Mesenchymal stem cell (in vitro differentiated cells and primary cell): Measurements from ENCODE around the gene IRAK1BP1.

Experiments used
- DNase-seq: peaks from one replicate; pipeline ENCODE4 v3.0.0-alpha.2; 2013
- H2AFZ ChIP-seq: one replicate; pipeline ENCODE4 v1.6.1; 2013; ENCODE audit warnings: low read depth, mild to moderate bottlenecking, control low read depth, inconsistent platforms, low read length, moderate library complexity
- H2AK5ac ChIP-seq: 2 replicates; pipeline ENCODE4 v1.6.1; 2013; ENCODE audit warnings: low read length, moderate library complexity, mild to moderate bottlenecking, inconsistent platforms; ENCODE audit not compliant: severe bottlenecking
- H2BK120ac ChIP-seq: one replicate; pipeline ENCODE4 v1.6.1; 2013; ENCODE audit warnings: low read depth, mild to moderate bottlenecking, inconsistent platforms, low read length, moderate library complexity
- H2BK12ac ChIP-seq, 2 experiments: one replicate each; pipeline ENCODE4 v1.6.1; 2013; ENCODE audit warnings: inconsistent platforms in 2 of 2, low read length in 2 of 2, mild to moderate bottlenecking in 2 of 2, moderate library complexity in 2 of 2, control low read depth in 1 of 2
- H2BK15ac ChIP-seq: one replicate; pipeline ENCODE4 v1.6.1; 2013; ENCODE audit warnings: mild to moderate bottlenecking, low read depth, inconsistent platforms; ENCODE audit not compliant: poor library complexity, severe bottlenecking
- H2BK5ac ChIP-seq: 2 replicates; pipeline ENCODE4 v1.6.1; 2013; ENCODE audit warnings: low read depth, mild to moderate bottlenecking, low read length, control low read depth, inconsistent platforms; ENCODE audit not compliant: poor library complexity, severe bottlenecking
- H3K14ac ChIP-seq, 2 experiments: one replicate each; pipeline ENCODE4 v1.6.1; 2013; ENCODE audit warnings: inconsistent platforms in 2 of 2, low read length in 2 of 2, control low read depth in 1 of 2, mild to moderate bottlenecking in 1 of 2, moderate library complexity in 1 of 2
- H3K18ac ChIP-seq, 2 experiments: one replicate each; pipeline ENCODE4 v1.6.1; 2013; ENCODE audit warnings: inconsistent platforms in 2 of 2, low read length in 2 of 2, control low read depth in 1 of 2, low read depth in 1 of 2, mild to moderate bottlenecking in 1 of 2
- H3K23ac ChIP-seq, 2 experiments: one replicate each; pipeline ENCODE4 v1.6.1; 2013; ENCODE audit warnings: inconsistent platforms in 2 of 2, low read length in 2 of 2, mild to moderate bottlenecking in 2 of 2, moderate library complexity in 2 of 2, control low read depth in 1 of 2
- H3K27ac ChIP-seq: 2 replicates; pipeline ENCODE4 v1.5.1; 2013; ENCODE audit warnings: mild to moderate bottlenecking, moderate library complexity, low read length, control low read depth, inconsistent platforms; ENCODE audit not compliant: poor library complexity, severe bottlenecking
- H3K27me3 ChIP-seq, 2 experiments: 2 replicates each; pipeline versions ENCODE4 v1.6.1 to v1.7.0; 2013; ENCODE audit warnings: low read length in 2 of 2, mild to moderate bottlenecking in 2 of 2, moderate library complexity in 2 of 2, control low read depth in 1 of 2, inconsistent platforms in 1 of 2; ENCODE audit not compliant: control insufficient read depth in 1 of 2, insufficient read depth in 1 of 2
- H3K36me3 ChIP-seq, 2 experiments: 2 replicates each; pipeline versions ENCODE4 v1.6.1 to v1.7.0; 2013; ENCODE audit warnings: low read length in 2 of 2, control low read depth in 1 of 2, inconsistent platforms in 1 of 2, low read depth in 1 of 2, mild to moderate bottlenecking in 1 of 2; ENCODE audit not compliant: insufficient read depth in 2 of 2, control insufficient read depth in 1 of 2
- H3K4ac ChIP-seq, 2 experiments: one replicate each; pipeline ENCODE4 v1.6.1; 2013; ENCODE audit warnings: inconsistent platforms in 2 of 2, low read length in 2 of 2, mild to moderate bottlenecking in 2 of 2, moderate library complexity in 2 of 2, control low read depth in 1 of 2, low read depth in 1 of 2
- H3K4me1 ChIP-seq: 2 replicates; pipeline ENCODE4 v1.6.1; 2013; ENCODE audit warnings: low read depth, low read length, control low read depth; ENCODE audit not compliant: control insufficient read depth, insufficient read depth
- H3K4me2 ChIP-seq: 2 replicates; pipeline ENCODE4 v1.6.1; 2013; ENCODE audit warnings: low read length, mild to moderate bottlenecking, inconsistent platforms; ENCODE audit not compliant: poor library complexity, severe bottlenecking
- H3K4me3 ChIP-seq, 2 experiments: 2 replicates each; pipeline versions ENCODE4 v1.5.1 to v1.7.0; 2013; ENCODE audit warnings: low read length in 2 of 2, mild to moderate bottlenecking in 2 of 2, control low read depth in 1 of 2, low read depth in 1 of 2; ENCODE audit not compliant: insufficient read depth in 1 of 2
- H3K79me1 ChIP-seq: replicated peaks from 2 replicates; pipeline ENCODE4 v1.6.1; 2013; ENCODE audit warnings: mild to moderate bottlenecking, control low read depth, low read length, inconsistent platforms; ENCODE audit not compliant: poor library complexity, severe bottlenecking
- H3K9ac ChIP-seq: 2 replicates; pipeline ENCODE4 v1.7.0; 2013; ENCODE audit warnings: mild to moderate bottlenecking, low read length, moderate library complexity
- H3K9me3 ChIP-seq: 2 replicates; pipeline ENCODE4 v1.7.0; 2013; ENCODE audit warnings: mild to moderate bottlenecking, low read length; ENCODE audit not compliant: control insufficient read depth
- H4K8ac ChIP-seq: one replicate; pipeline ENCODE4 v1.6.1; 2013; ENCODE audit warnings: inconsistent platforms, mild to moderate bottlenecking, low read length, moderate library complexity
- H4K91ac ChIP-seq: one replicate; pipeline ENCODE4 v1.6.1; 2013; ENCODE audit warnings: mild to moderate bottlenecking, low read length, inconsistent platforms
- WGBS: methylation state at CpG from one replicate; pipeline ENCODE4 v1.1.7; 2013; ENCODE audit warnings: mixed read lengths; 5-methylcytosine and 5-hydroxymethylcytosine counted together

Gene IRAK1BP1

DNA sequence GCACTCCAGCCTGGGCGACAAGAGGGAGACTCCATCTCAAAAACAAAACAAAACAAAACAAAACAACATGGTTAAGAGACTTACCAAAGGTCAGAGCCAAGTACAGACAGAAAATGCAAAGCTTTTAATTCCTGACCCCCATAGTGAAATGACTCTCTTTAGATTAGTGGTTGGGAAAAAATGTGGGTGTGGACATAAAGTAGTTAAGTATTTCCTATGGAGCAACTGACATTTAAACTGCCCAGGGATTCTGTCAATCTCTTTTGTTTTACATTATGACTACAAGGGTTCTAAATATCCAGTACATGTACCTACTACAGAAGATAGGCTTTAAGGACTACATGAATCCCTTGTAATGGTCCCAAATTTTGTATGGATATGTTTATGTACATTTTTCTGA is 75.1 kb downstream of the IRAK1BP1 start:
- peak; percentile 37 for DNase-seq
- Histone ChIP-seq H2BK5ac (no peak overlapping the region), H2BK15ac (no peak overlapping the region), H3K4ac (no peak overlapping the region), H2BK12ac (no peak overlapping the region), H3K79me1 (peaks cover 5% of the 10 kb centered on the region), H3K9ac (no peak overlapping the region), H3K9me3 (no peaks in the 10 kb centered on the region), H3K18ac (no peak overlapping the region), H3K14ac (no peak overlapping the region), H4K8ac (no peak overlapping the region), H3K23ac (no peak overlapping the region), H2AFZ (no peak overlapping the region), H2AK5ac (no peak overlapping the region), H3K36me3 (peaks cover 3 to 86% of the 10 kb centered on the region in 2 experiments), H3K4me1 (no peaks in the 10 kb centered on the region), H4K91ac (no peak overlapping the region), H3K27ac (no peak overlapping the region), H2BK120ac (no peak overlapping the region), H3K27me3 (no peaks in the 10 kb centered on the region), H3K4me2 (no peak overlapping the region), H3K4me3 (no peak overlapping the region)
- 89% methylated on average over 1 of the region's 1 CpG for WGBS

DNA sequence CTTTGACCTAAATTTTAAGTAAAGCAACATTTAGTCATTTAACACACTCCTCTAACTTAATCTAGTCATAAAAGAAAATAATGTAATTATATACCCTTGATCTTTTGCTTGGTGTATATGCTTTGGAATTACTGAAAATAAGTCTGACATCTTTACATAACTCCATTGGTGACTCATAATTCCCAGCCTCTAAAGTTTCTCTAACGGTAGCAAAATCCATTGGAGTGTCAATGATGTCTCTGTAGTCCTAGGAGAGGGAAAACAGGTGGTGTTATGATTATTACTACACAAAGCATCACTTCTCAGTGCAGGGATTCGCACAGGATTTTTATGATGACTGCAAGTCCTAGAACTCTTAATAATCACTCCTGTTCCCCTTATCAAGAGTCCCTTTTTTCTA is 80.2 kb downstream of the IRAK1BP1 start:
- no peak overlapping the region for H2BK120ac ChIP-seq
- no peak overlapping the region for H2BK5ac ChIP-seq
- H2AFZ ChIP-seq = no peak overlapping the region
- peaks cover 13% of the 10 kb centered on the region for H3K79me1 ChIP-seq
- H3K23ac ChIP-seq = no peak overlapping the region
- DNase-seq = peak; percentile 18
- H3K4me3 ChIP-seq = no peak overlapping the region
- H3K27ac ChIP-seq = peak overlapping the region; percentile 43
- H3K18ac ChIP-seq = no peak overlapping the region
- no peak overlapping the region for H2BK12ac ChIP-seq
- H3K27me3 ChIP-seq = no peaks in the 10 kb centered on the region
- peaks cover 2% of the 10 kb centered on the region for H3K4me1 ChIP-seq
- no peak overlapping the region for H3K4me2 ChIP-seq
- H4K91ac ChIP-seq = no peak overlapping the region
- no peak overlapping the region for H2BK15ac ChIP-seq
- peaks cover 15% of the 10 kb centered on the region for H3K9me3 ChIP-seq
- H3K14ac ChIP-seq = no peak overlapping the region
- no peak overlapping the region for H3K4ac ChIP-seq
- no peak overlapping the region for H2AK5ac ChIP-seq
- no peak overlapping the region for H4K8ac ChIP-seq
- 100% methylated on average over 1 of the region's 2 CpGs for WGBS
- no peak overlapping the region for H3K9ac ChIP-seq
- H3K36me3 ChIP-seq = peaks cover 19 to 94% of the 10 kb centered on the region in 2 experiments

DNA sequence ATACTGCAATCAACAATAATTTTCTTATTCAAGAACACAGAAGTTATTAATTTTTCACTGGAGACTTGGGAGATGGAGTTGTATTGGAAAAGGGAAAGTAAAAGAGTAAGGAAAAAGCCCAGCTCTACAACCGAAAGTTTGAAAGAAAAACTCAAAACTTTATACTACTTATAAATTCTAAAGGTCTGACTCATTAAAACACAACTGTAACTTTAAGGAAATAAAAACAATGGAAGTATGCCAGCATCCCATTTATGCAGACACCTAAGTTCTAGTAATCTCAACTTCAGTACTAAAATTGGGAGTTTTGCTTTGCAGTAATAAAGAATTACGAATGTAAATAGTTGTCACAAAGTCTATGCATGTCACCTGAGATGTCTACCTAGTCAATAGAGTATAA is 80.6 kb downstream of the IRAK1BP1 start:
- Histone ChIP-seq H3K4ac (no peak overlapping the region), H3K9me3 (peaks cover 19% of the 10 kb centered on the region), H2AK5ac (no peak overlapping the region), H3K14ac (no peak overlapping the region), H3K36me3 (peaks cover 19 to 96% of the 10 kb centered on the region in 2 experiments), H4K8ac (no peak overlapping the region), H3K9ac (no peak overlapping the region), H3K4me1 (peaks cover 2% of the 10 kb centered on the region), H2BK120ac (no peak overlapping the region), H3K27me3 (no peaks in the 10 kb centered on the region), H3K4me3 (no peak overlapping the region), H2AFZ (no peak overlapping the region), H2BK5ac (no peak overlapping the region), H4K91ac (no peak overlapping the region), H3K4me2 (no peak overlapping the region), H2BK12ac (no peak overlapping the region), H2BK15ac (no peak overlapping the region), H3K23ac (no peak overlapping the region), H3K27ac (no peak overlapping the region), H3K18ac (no peak overlapping the region), H3K79me1 (peaks cover 13% of the 10 kb centered on the region)
- peak; percentile 15 for DNase-seq
- no CpG with 5 or more reads among the region's 2 CpGs for WGBS

DNA sequence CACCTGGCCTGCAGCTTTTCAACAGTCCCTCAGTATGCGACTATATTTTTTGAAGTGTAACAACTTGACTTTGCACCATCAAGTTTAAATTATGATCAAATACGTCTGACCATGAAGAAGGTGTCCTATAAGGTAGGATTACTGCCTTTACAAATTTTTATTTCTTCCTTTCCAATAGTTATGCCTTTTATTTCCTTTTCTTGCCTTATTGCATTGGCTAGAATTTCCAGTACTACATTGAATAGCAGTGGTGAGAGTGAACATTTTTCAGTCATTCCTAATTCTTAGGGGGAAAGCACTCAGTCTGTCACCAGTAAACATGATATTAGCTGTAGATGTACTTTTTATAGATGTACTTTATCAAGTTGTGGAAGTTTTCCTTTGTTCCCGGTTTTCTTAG is 81.4 kb downstream of the IRAK1BP1 start:
- H2BK120ac ChIP-seq = no peak overlapping the region
- H3K79me1 ChIP-seq = peaks cover 10% of the 10 kb centered on the region
- H2BK5ac ChIP-seq = no peak overlapping the region
- H3K27ac ChIP-seq = no peak overlapping the region
- H4K8ac ChIP-seq = no peak overlapping the region
- H3K9me3 ChIP-seq = peaks cover 24% of the 10 kb centered on the region
- no peaks in the 10 kb centered on the region for H3K27me3 ChIP-seq
- H2AK5ac ChIP-seq = no peak overlapping the region
- no peak overlapping the region for H3K23ac ChIP-seq
- no peak overlapping the region for H3K14ac ChIP-seq
- H3K4ac ChIP-seq = no peak overlapping the region
- WGBS = 100% methylated on average over 1 of the region's 3 CpGs
- H4K91ac ChIP-seq = no peak overlapping the region
- no peak for DNase-seq
- peaks cover 2% of the 10 kb centered on the region for H3K4me1 ChIP-seq
- H3K9ac ChIP-seq = no peak overlapping the region
- H3K4me2 ChIP-seq = no peak overlapping the region
- no peak overlapping the region for H3K4me3 ChIP-seq
- no peak overlapping the region for H2BK15ac ChIP-seq
- H3K18ac ChIP-seq = no peak overlapping the region
- no peak overlapping the region for H2AFZ ChIP-seq
- H2BK12ac ChIP-seq = no peak overlapping the region
- H3K36me3 ChIP-seq = peaks cover 16 to 97% of the 10 kb centered on the region in 2 experiments
